HepG2 (cell line): ENCODE results near the gene TECTB. TPM values are rescaled to one million over a fixed set of nuclear protein-coding genes. Genes with fewer than 3 reads are reported as not detected.

Source experiments
- ATAC-seq: fragments of 200-7000 bp; cut with Tn5 transposase; 3 replicates; pipeline ENCODE4 v1.9.1; 2020; ENCODE audit warnings: mild to moderate bottlenecking, moderate library complexity
- BruUV-seq: library from RNA; stranded (reverse); fragments of 400-500 nt; replicated peaks from 2 replicates; lab custom pipeline; 2021; lab: Mats Ljungman, UMichigan
- CTCF ChIA-PET: fragments of 300-600 bp; formaldehyde crosslinking; extraction: SDS; loops from one replicate; lab custom pipeline; 2021; ENCODE audit warnings: low total read pairs, inconsistent platforms, low intra/inter-chr PET ratio; lab: Yijun Ruan, JAX
- POLR2A ChIA-PET: fragments of 350-600 bp; sonication (Branson Sonifier 250); formaldehyde crosslinking; loops from one replicate; lab custom pipeline; 2020; ENCODE audit warnings: antibody characterized with exemption, inconsistent platforms; lab: Yijun Ruan, JAX
- DNase-seq: peaks from one replicate; pipeline ENCODE4 v3.0.0-alpha.2; 2015; ENCODE audit warnings: low spot score
- FAIRE-seq: peaks from 3 replicates; lab custom pipeline; 2011; peaks lifted over from hg19 to GRCh38; lab: Jason Lieb, UNC
- H2AFZ ChIP-seq: one replicate; pipeline ENCODE4 v1.6.1; 2011; ENCODE audit warnings: low read length, inconsistent platforms
- H3K27ac ChIP-seq: fragments of 300-600 bp; 3 replicates; pipeline ENCODE4 v1.8.0; 2011; ENCODE audit warnings: mixed run types, mild to moderate bottlenecking, mixed read lengths, low read length, inconsistent platforms; ENCODE audit not compliant: insufficient read depth; ENCODE audit errors: extremely low read length
- H3K27me3 ChIP-seq, 2 experiments: fragments of 200-600 bp in 1 of 2; 2 replicates in 1 of 2; 3 replicates in 1 of 2; pipeline versions ENCODE4 v1.6.0 to v1.8.0; 2011; ENCODE audit warnings: low read length in 2 of 2, mild to moderate bottlenecking in 2 of 2, moderate library complexity in 2 of 2, inconsistent platforms in 1 of 2; ENCODE audit not compliant: insufficient read depth in 2 of 2, control insufficient read depth in 1 of 2
- H3K36me3 ChIP-seq, 2 experiments: fragments of 200-600 bp in 1 of 2; replicated peaks in 1 of 2; 2 replicates in 1 of 2; 3 replicates in 1 of 2; pipeline versions ENCODE4 v1.5.1 to v1.8.0; 2011; ENCODE audit warnings: low read length in 2 of 2, inconsistent platforms in 1 of 2; ENCODE audit not compliant: insufficient read depth in 2 of 2, control insufficient read depth in 1 of 2
- H3K4me1 ChIP-seq: 2 replicates; pipeline ENCODE4 v1.5.1; 2012; ENCODE audit warnings: low read length, inconsistent platforms; ENCODE audit not compliant: insufficient read depth
- H3K4me2 ChIP-seq: 2 replicates; pipeline ENCODE4 v1.6.0; 2011; ENCODE audit warnings: low read depth, low read length, inconsistent platforms
- H3K4me3 ChIP-seq, 3 experiments: fragments of 200-600 bp in 1 of 3; sonication (generic), shearing (Covaris generic) in 1 of 3; replicated peaks in 1 of 3; 2 replicates each; pipeline ENCODE4 v1.5.1; 2011 to 2016; ENCODE audit warnings: low read length in 3 of 3, inconsistent platforms in 2 of 3, low read depth in 2 of 3, mild to moderate bottlenecking in 2 of 3, control low read depth in 1 of 3, mixed read lengths in 1 of 3; ENCODE audit not compliant: insufficient read depth in 1 of 3
- H3K79me2 ChIP-seq: one replicate; pipeline ENCODE4 v1.6.1; 2011; ENCODE audit warnings: low read length, inconsistent platforms; ENCODE audit not compliant: insufficient read depth
- H3K9ac ChIP-seq: 2 replicates; pipeline ENCODE4 v1.6.0; 2011; ENCODE audit warnings: mild to moderate bottlenecking, low read depth, low read length, inconsistent platforms; ENCODE audit not compliant: insufficient read depth
- H3K9me3 ChIP-seq: 2 replicates; pipeline ENCODE4 v1.5.1; 2012; ENCODE audit warnings: mild to moderate bottlenecking, low read length
- H4K20me1 ChIP-seq: 2 replicates; pipeline ENCODE4 v1.6.0; 2011; ENCODE audit warnings: inconsistent platforms, mild to moderate bottlenecking, low read length, moderate library complexity; ENCODE audit not compliant: insufficient read depth
- AFF4 ChIP-seq: sonication (generic); formaldehyde crosslinking; IDR thresholded peaks from 2 replicates; pipeline ENCODE4 v1.4.0; 2020; ENCODE audit warnings: missing genetic modification reagents
- ARNT2 ChIP-seq: sonication (generic); formaldehyde crosslinking; IDR thresholded peaks from 2 replicates; pipeline ENCODE4 v1.8.0; 2022; ENCODE audit warnings: mild to moderate bottlenecking, low read depth, missing genetic modification reagents, moderate library complexity
- ATF4 ChIP-seq, 2 experiments: fragments of 450-650 bp in 1 of 2; sonication (generic) in 1 of 2; formaldehyde crosslinking; IDR thresholded peaks; 2 replicates each; pipeline versions ENCODE4 v1.5.0 to v1.8.0; 2020 to 2022; ENCODE audit warnings: mild to moderate bottlenecking in 1 of 2, missing genetic modification reagents in 1 of 2
- BHLHE40 ChIP-seq: IDR thresholded peaks from 2 replicates; pipeline ENCODE4 v1.6.1; 2011; ENCODE audit warnings: low read length, improper control_type of control experiment
- CHCHD3 ChIP-seq: sonication (generic); formaldehyde crosslinking; IDR thresholded peaks from 2 replicates; pipeline ENCODE4 v1.8.0; 2022; ENCODE audit warnings: mild to moderate bottlenecking, missing genetic modification reagents, moderate library complexity
- CHD4 ChIP-seq: fragments of 200-600 bp; sonication (generic); IDR thresholded peaks from 2 replicates; pipeline ENCODE4 v1.7.0; 2017; ENCODE audit warnings: mild to moderate bottlenecking, low read length, borderline replicate concordance
- DZIP1 ChIP-seq: sonication (generic); formaldehyde crosslinking; IDR thresholded peaks from 2 replicates; pipeline ENCODE4 v1.5.0; 2020; ENCODE audit warnings: mild to moderate bottlenecking, missing genetic modification reagents
- FOXK1 ChIP-seq: sonication (generic); formaldehyde crosslinking; IDR thresholded peaks from 2 replicates; pipeline ENCODE4 v1.4.0; 2020; ENCODE audit warnings: low read depth, missing genetic modification reagents, borderline replicate concordance
- KAT2B ChIP-seq: fragments of 150-350 bp; IDR thresholded peaks from 2 replicates; pipeline ENCODE4 v1.6.1; 2014; ENCODE audit warnings: low read depth, low read length, borderline replicate concordance
- SOX13 ChIP-seq, 3 experiments: fragments of 450-650 bp in 1 of 3; sonication (generic) in 1 of 3; formaldehyde crosslinking in 1 of 3; IDR thresholded peaks in 2 of 3; conservative IDR thresholded peaks in 1 of 3; 2 replicates each; pipeline versions ENCODE4 v1.5.0 to v1.6.1; 2016 to 2020; ENCODE audit warnings: antibody characterized with exemption in 1 of 3, mild to moderate bottlenecking in 1 of 3, missing compliant biosample characterization in 1 of 3, missing genetic modification reagents in 1 of 3, moderate library complexity in 1 of 3
- THAP11 ChIP-seq: IDR thresholded peaks from 2 replicates; pipeline ENCODE4 v1.6.1; 2016; ENCODE audit warnings: missing biosample characterization, missing genetic modification reagents
- ZKSCAN5 ChIP-seq: sonication (generic); formaldehyde crosslinking; IDR thresholded peaks from 2 replicates; pipeline ENCODE4 v1.5.1; 2020; ENCODE audit warnings: mild to moderate bottlenecking, missing genetic modification reagents
- WGBS: methylation state at CpG from one replicate; pipeline ENCODE4 v1.1.6; 2017; ENCODE audit warnings: low lambda C conversion rate; 5-methylcytosine and 5-hydroxymethylcytosine counted together
- in situ Hi-C: cut with HindIII; loops from 2 replicates; pipeline ENCODE4 v1.10.0; 2017; ENCODE audit warnings: low pct_unique_long_range_greater_than_20kb; ENCODE audit not compliant: extremely low pct_ligation_motif_present
- intact Hi-C: fragments of 100-400 bp; cut with micrococcal nuclease; formaldehyde crosslinking; loops from one replicate; pipeline ENCODE4 v1.10.0; 2022; ENCODE audit not compliant: unreplicated experiment
- polyA plus RNA-seq, 8 experiments: library from polyadenylated mRNA; depleted of rRNA in 3 of 8; stranded (reverse) in 7 of 8; unstranded in 1 of 8; fragments of >200 nt; fragmentation: Illumina TruSeq in 4 of 8; extraction: Trizol in 4 of 8; gene quantifications; 2 replicates each; pipeline versions ENCODE4 v1.2.1 to v1.2.3, GENCODE V29; 2011 to 2016; ENCODE audit warnings: low read depth in 4 of 8, missing spikeins in 1 of 8, mixed read lengths in 1 of 8; ENCODE audit not compliant: insufficient read depth in 1 of 8
- total RNA-seq, 5 experiments: library from RNA; depleted of rRNA; stranded (reverse); fragments of >200 nt; fragmentation: Illumina TruSeq; extraction: Trizol; gene quantifications; 2 replicates each; pipeline ENCODE4 v1.2.3, GENCODE V29; 2016; ENCODE audit warnings: low read depth in 1 of 5

TECTB gene
- total and polyA plus RNA-seq, 2 of the 13 experiments (the other 11 are each of a cell fraction or from before 2014, with no cell fraction given): 0.78 to 1.8 TPM

DNA sequence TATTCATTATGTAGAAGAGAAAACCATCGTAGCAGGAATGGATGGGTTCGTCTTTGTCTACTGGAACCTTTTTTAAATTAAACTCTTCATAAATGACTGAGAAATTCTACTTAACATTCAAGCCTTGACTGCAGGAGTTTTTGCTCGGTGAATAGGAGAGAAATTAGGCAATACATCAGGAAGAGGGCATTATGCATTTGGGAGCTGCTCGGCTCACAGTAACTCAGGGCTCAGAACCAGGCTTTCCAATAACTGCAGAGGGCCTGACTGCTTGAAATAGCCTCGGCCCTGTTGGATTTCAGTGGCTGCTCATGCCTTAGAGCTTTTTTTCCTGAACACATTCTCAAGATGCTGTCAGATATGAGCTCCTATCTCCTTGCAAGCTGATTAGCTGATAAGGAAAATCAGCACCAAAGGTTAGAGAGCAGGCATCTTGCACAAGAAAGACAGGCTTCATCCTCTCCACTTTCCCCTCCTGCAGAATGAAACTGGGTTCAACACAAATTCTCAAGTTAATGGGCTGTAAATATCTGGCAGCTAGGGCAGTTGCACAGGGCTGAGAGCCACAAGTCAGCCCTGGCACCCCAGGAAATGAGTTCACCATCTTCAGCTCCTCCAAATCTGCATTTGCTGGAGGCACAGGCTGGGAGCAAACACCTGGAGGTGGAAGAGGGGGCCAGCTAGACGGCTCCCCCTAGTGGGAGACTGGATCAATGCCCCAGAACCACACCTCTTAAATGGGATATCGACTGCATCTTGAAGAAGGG lies 24.3 kb downstream of the TECTB start (continued):
- TF ChIP-seq SOX13 (IDR thresholded peaks at IDR 0.05) (no peak), SOX13 (CRISPR knock-in tag; conservative IDR thresholded peaks at IDR 0.05 in 1 of 2, IDR thresholded peaks at IDR 0.05 in 1 of 2) (peak in 1 of 2 experiments; percentile 30; a peak in 1 of 4 replicates), DZIP1 (no peak), KAT2B (no peak), ARNT2 (CRISPR knock-in tag) (0 out of 2 replicates have a peak, but pooled peaks have one; percentile 26), THAP11 (0 out of 2 replicates have a peak, but pooled peaks have one; percentile 19), FOXK1 (CRISPR knock-in tag) (0 out of 2 replicates have a peak, but pooled peaks have one; percentile 16), BHLHE40 (0 out of 2 replicates have a peak, but pooled peaks have one; percentile 24)

GRCh38 chr10:112308125-112308502 lies 24.9 kb downstream of the TECTB start:
- intact Hi-C loops: loop anchor here (1.0 to 5.0 kb wide), 2 partner anchors 131 to 146 kb away; no protein-coding TSS in a partner anchor
- Histone ChIP-seq H4K20me1 (no peaks in the 10 kb centered on the region), H3K27me3 (no peaks in the 10 kb centered on the region), H3K4me1 (peaks cover 93% of the 10 kb centered on the region), H3K27ac (no peak overlapping the region), H3K79me2 (no peaks in the 10 kb centered on the region), H2AFZ (no peak overlapping the region), H3K4me2 (peak overlapping the region; percentile 54), H3K9ac (0 out of 2 replicates have a peak overlapping the region, but pooled peaks have one; percentile 8), H3K36me3 (no peaks in the 10 kb centered on the region), H3K9me3 (no peaks in the 10 kb centered on the region), H3K4me3 (no peak overlapping the region; a peak in 1 of 6 replicates)
- no TSS peak for BruUV-seq
- ATAC-seq (peak; percentile 50), DNase-seq (no peak), FAIRE-seq (no peak)
- CTCF ChIA-PET: interaction anchor here (1.2 kb wide), 1 partner anchor 168 kb away, joined by 4 read pairs; no protein-coding TSS in a partner anchor
- in situ Hi-C loops: loop anchor here (5.0 to 25.0 kb wide), 3 partner anchors 81 to 1221 kb away; partner anchors contain the start of gene ADRA2A
- WGBS: 4% methylated on average over 3 of the region's 3 CpGs
- POLR2A ChIA-PET: interaction anchor here (0.7 to 2.1 kb wide), 11 partner anchors 12 to 99 kb away, joined by 4 to 13 read pairs (median 7); no protein-coding TSS in a partner anchor
- TF ChIP-seq CHD4: 0 out of 2 replicates have a peak, but pooled peaks have one; percentile 20
- TF ChIP-seq CHCHD3 (CRISPR knock-in tag): no peak
- no peak for TF ChIP-seq AFF4 (CRISPR knock-in tag)
- 0 out of 2 replicates have a peak, but pooled peaks have one; percentile 3 for TF ChIP-seq ZKSCAN5
- 0 out of 4 replicates have a peak, but pooled peaks of 1 of the 2 experiments have one; percentile 23 for TF ChIP-seq ATF4 (CRISPR knock-in tag; IDR thresholded peaks at IDR 0.05)
- 0 out of 2 replicates have a peak, but pooled peaks have one; percentile 2 for TF ChIP-seq FOXK1 (CRISPR knock-in tag)
